Small intestine (tissue), 7 donors: ENCODE measurements around the gene GPR62. TPM values are rescaled to one million over a fixed set of nuclear protein-coding genes. Genes with fewer than 3 reads are reported as not detected.

Experiments used
- DNase-seq, 2 donors: peaks; one replicate each; pipeline versions ENCODE4 v3.0.0 to v3.0.0-alpha.2; 2013
- FAIRE-seq: peaks from 2 replicates; lab custom pipeline; 2012; peaks lifted over from hg19 to GRCh38; lab: Jason Lieb, UNC
- H3K27ac ChIP-seq, 3 donors: one replicate each; pipeline ENCODE4 v1.5.1; 2013; ENCODE audit warnings: low read length in 2 of 3, mild to moderate bottlenecking in 2 of 3, control low read depth in 1 of 3, inconsistent platforms in 1 of 3, low read depth in 1 of 3, moderate library complexity in 1 of 3
- H3K27me3 ChIP-seq, 3 donors: one replicate each; pipeline ENCODE4 v1.6.1; 2013; ENCODE audit warnings: low read length in 3 of 3, inconsistent platforms in 1 of 3; ENCODE audit not compliant: control insufficient read depth in 3 of 3, insufficient read depth in 3 of 3
- H3K36me3 ChIP-seq, 3 donors: one replicate each; pipeline ENCODE4 v1.6.1; 2013; ENCODE audit warnings: low read length in 3 of 3, inconsistent platforms in 1 of 3, low read depth in 1 of 3, mild to moderate bottlenecking in 1 of 3, moderate library complexity in 1 of 3; ENCODE audit not compliant: control insufficient read depth in 3 of 3, insufficient read depth in 2 of 3
- H3K4me1 ChIP-seq, 3 donors: one replicate each; pipeline ENCODE4 v1.6.1; 2013; ENCODE audit warnings: low read length in 2 of 3, inconsistent platforms in 1 of 3, low read depth in 1 of 3, mild to moderate bottlenecking in 1 of 3, moderate library complexity in 1 of 3; ENCODE audit not compliant: control insufficient read depth in 3 of 3, insufficient read depth in 2 of 3
- H3K4me3 ChIP-seq, 3 donors: one replicate each; pipeline ENCODE4 v1.5.1; 2013; ENCODE audit warnings: low read length in 3 of 3, control low read depth in 1 of 3, inconsistent platforms in 1 of 3, low read depth in 1 of 3, mild to moderate bottlenecking in 1 of 3, moderate library complexity in 1 of 3
- H3K9me3 ChIP-seq, 2 donors: one replicate each; pipeline ENCODE4 v1.6.1; 2013; ENCODE audit warnings: low read depth in 1 of 2, low read length in 1 of 2; ENCODE audit not compliant: control insufficient read depth in 2 of 2, insufficient read depth in 1 of 2
- WGBS, 3 donors: extraction: QIAGEN DNeasy Blood & Tissue Kit; methylation state at CpG; one replicate each; pipeline ENCODE4 v1.1.7; 2013; 5-methylcytosine and 5-hydroxymethylcytosine counted together
- polyA plus RNA-seq, 4 donors: library from polyadenylated mRNA; stranded (reverse) in 3 of 4; unstranded in 1 of 4; fragments of 200-250 nt in 3 of 4; fragments of 120-200 nt in 1 of 4; gene quantifications; one replicate each; pipeline versions ENCODE4 v1.2.1 to v1.2.3, GENCODE V29; 2013
- donor health status: healthy with polysubstance abuse.
- donor health status: control.
- donor health status: control.
- donor health status: Bipolar disorder and iron deficiency.
- donor health status: healthy.

GPR62 gene
- polyA plus RNA-seq, 4 donors = 0.09 to 0.10 TPM; not detected in 2

DNA sequence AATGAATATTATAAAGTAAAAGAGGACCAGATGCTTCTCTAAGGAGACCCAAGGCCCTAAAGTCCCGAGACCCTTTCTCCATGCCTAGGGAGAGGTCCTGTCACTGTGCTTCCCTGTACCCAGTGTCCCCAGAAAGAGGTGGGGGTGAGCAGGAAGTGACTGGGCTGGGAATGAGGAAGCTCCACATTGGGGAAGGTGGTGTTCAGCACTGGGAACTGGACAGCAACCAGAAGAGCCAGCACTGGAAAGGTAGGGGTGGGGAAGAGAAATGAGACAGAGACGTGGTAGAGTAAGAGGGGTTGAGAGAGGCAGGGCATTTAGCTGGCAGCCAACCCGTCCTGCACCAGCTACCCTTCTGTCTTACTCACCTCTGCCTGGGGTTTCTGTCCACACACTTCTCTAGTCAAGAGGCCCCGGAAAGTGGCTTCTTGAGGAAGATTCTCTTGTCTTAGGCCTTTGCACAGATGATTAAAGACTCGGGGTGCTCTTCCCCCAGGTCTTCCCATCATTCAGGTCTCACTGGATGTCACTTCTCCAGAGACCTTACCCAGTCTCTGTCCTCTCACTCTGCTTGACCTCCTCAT is 25.7 kb upstream of the GPR62 start:
- H3K4me3 ChIP-seq = no peak overlapping the region
- no peak for FAIRE-seq
- no peak overlapping the region for H3K27ac ChIP-seq
- 71 to 78% (median 75%) methylated on average over 5 of the region's 5 CpGs for WGBS, 3 donors
- H3K9me3 ChIP-seq = no peaks in the 10 kb centered on the region
- no peaks in the 10 kb centered on the region for H3K4me1 ChIP-seq
- peaks cover 2 to 27% (median 4%) of the 10 kb centered on the region in 3 donors for H3K36me3 ChIP-seq
- H3K27me3 ChIP-seq = no peaks in the 10 kb centered on the region
- no peak for DNase-seq

DNA sequence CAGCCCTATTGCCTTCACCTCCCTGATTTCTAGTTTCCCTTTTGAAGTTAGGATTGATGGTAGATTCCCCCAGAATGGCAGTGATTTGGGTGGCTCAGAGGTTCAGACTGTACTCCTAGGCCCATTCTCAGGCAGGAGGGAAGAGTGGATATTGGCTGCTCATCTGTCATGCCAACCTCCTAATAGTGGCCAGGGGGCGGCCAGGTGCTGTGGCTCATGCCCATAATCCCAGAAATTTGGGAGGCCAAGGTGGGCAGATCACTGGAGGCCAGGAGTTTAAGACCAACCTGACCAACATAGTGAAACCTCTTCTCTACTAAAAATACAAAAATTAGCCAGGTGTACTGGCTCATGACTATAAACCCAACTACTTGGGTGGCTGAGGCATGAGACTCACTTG is 24.7 kb upstream of the GPR62 start:
- H3K4me3 ChIP-seq = no peak overlapping the region
- H3K27ac ChIP-seq = no peak overlapping the region
- peaks cover 4 to 37% (median 5%) of the 10 kb centered on the region in 3 donors for H3K36me3 ChIP-seq
- no peak for FAIRE-seq
- H3K9me3 ChIP-seq = no peaks in the 10 kb centered on the region
- DNase-seq = no peak
- no peaks in the 10 kb centered on the region for H3K4me1 ChIP-seq
- 97 to 100% (median 100%) methylated on average over 1 of the region's 1 CpG for WGBS, 3 donors
- H3K27me3 ChIP-seq = no peaks in the 10 kb centered on the region

DNA sequence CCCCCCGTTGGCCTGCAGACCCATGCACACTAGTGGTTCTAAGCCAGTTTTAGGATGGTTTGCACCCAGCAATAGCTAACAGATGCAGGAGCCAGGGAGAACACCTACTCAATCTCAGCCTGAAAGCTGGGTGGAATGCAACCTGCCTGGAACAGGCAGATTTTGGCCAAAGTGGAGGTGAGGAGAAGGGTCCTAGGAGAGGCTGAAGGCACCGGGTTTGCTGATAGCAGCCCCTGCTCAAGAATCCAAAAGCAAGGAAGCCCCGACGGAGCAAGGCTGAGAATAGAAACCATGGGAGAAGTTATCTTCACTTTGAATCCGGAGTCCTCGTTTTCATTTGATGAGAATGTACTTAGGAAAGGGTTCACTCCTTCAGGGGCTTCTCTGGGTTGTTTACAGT is 23.4 kb upstream of the GPR62 start:
- no peak overlapping the region for H3K4me3 ChIP-seq
- no peak overlapping the region for H3K27ac ChIP-seq
- no peaks in the 10 kb centered on the region for H3K9me3 ChIP-seq
- 91 to 94% (median 91%) methylated on average over 6 of the region's 6 CpGs for WGBS, 3 donors
- H3K27me3 ChIP-seq = no peaks in the 10 kb centered on the region
- H3K4me1 ChIP-seq = no peaks in the 10 kb centered on the region
- no peak for FAIRE-seq
- H3K36me3 ChIP-seq = peaks cover 5 to 50% (median 6%) of the 10 kb centered on the region in 3 donors
- DNase-seq = no peak

DNA sequence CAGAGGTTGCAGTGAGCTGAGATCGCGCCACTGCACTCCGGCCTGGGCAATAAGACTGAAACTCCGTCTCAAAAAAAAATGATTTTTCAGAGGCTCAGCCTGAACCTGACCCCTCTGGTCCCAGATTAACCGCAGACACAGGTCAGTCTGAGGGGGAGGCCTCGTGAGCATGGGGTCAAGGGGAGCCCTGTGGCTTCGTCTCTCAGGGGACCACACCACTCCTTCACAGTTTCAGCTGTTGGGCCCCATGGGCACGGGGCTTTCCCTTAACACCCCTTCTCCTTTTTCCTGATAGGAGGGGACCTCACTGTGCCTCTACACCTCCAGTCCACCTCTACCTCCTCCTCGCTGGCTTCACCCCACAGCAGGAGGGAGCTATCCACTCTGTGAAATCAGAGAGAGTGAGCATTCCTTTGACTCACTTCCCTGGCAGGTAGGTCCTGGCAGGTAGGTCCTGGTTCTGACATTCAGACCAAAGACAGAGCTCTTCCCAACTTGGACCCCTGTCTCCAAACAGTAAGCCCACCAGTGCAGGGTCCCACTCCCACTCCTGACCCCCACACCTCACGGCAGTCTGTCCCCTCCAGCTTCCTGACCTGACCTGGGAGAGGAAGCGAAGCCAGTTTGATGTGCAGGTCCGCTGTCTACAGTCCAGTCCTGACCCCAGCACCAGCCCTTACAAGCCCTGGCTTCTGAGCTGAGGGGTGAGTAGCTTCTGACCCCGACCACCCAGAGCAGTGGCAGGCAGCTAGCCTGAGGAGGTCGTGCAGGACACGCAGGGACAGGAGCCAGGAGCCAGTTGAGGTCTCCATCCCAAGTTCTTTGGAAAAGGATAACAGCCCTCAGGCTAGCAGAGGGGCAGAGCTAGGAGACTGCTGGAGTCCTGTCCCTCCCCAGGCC is 22.5 kb upstream of the GPR62 start:
- Histone ChIP-seq H3K4me1 (no peaks in the 10 kb centered on the region), H3K27me3 (no peaks in the 10 kb centered on the region), H3K9me3 (no peaks in the 10 kb centered on the region), H3K27ac (no peak overlapping the region), H3K4me3 (no peak overlapping the region), H3K36me3 (peaks cover 7 to 59% (median 11%) of the 10 kb centered on the region in 3 donors)
- 94% methylated on average over 14 to 15 of the region's 15 CpGs for WGBS, 3 donors
- no peak for FAIRE-seq
- no peak for DNase-seq

DNA sequence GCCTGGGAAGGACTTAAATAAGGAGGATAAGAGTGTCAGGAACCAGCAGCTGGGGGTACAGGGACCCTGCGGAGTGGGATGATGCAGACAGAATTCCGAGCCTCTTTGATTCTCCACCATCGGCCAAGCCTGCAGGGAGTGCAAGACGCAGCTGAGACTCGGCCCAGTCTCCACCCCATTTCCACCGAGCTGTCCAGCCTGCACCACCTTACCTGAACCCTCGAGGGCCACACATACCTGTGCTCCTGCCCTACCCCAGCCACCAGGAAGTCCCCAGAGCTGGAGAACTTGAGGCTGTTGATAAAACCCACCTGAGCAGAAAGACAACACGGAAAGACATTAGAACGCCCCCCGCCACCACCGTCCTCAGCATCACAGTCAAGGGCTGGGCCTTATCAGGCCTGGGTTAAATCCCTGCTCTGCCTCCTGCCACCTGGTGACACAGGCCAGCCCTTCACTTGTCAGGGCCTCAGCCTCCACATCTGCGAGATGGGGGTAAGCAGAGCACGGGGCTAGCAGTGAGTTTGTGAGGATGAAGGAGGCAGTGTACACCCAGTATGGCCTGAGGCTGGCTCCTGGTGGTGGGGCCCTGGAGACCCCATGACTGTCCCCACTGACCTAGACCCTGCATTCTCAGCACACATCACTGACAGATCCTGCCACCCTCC is 21.6 kb upstream of the GPR62 start:
- H3K27me3 ChIP-seq = no peaks in the 10 kb centered on the region
- H3K36me3 ChIP-seq = peaks cover 7 to 67% (median 11%) of the 10 kb centered on the region in 3 donors
- no peaks in the 10 kb centered on the region for H3K4me1 ChIP-seq
- no peaks in the 10 kb centered on the region for H3K9me3 ChIP-seq
- no peak overlapping the region for H3K4me3 ChIP-seq
- H3K27ac ChIP-seq = no peak overlapping the region
- WGBS, 3 donors = 89 to 95% (median 93%) methylated on average over 10 to 13 of the region's 13 CpGs
- FAIRE-seq (no peak), DNase-seq (no peak)

DNA sequence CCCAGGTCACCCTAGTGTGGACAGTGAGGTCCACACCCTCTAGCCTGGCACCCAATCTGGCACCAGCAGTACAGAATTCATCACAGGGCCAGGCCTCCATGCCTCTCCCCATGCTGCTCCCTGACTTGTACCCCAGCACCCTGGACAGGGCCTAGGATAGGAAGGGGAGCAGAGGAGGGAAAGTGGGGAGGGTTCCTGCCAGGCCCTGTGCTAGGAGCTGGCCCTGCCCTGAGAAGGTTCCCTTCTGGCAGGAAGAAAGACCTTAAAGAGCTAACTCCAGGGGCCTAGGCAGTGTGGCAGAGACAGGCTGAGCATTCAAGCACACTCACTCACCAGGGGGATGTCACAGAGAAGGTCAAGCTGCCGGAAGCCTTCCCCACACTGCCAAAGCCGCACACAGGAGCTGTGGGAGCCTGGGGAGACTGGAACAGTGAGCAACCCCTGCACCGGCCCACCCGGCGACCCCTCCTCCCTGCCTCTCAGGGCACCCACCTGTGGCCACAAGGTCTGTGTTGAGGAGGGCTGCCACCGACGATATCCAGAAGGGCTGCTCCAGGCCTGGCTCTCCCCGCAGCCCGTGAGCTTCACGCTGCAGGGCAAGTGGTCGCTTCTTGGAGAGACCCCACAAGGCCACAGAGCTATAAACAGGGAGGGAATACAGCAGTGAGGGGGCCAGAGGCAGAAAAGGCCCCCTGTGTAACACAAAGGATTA is 20.9 kb upstream of the GPR62 start:
- DNase-seq (no peak), FAIRE-seq (no peak)
- H3K27ac ChIP-seq = no peak overlapping the region
- H3K9me3 ChIP-seq = no peaks in the 10 kb centered on the region
- 92 to 99% (median 98%) methylated on average over 11 of the region's 11 CpGs for WGBS, 3 donors
- H3K27me3 ChIP-seq = no peaks in the 10 kb centered on the region
- H3K4me1 ChIP-seq = no peaks in the 10 kb centered on the region
- no peak overlapping the region for H3K4me3 ChIP-seq
- peaks cover 7 to 72% (median 11%) of the 10 kb centered on the region in 3 donors for H3K36me3 ChIP-seq

DNA sequence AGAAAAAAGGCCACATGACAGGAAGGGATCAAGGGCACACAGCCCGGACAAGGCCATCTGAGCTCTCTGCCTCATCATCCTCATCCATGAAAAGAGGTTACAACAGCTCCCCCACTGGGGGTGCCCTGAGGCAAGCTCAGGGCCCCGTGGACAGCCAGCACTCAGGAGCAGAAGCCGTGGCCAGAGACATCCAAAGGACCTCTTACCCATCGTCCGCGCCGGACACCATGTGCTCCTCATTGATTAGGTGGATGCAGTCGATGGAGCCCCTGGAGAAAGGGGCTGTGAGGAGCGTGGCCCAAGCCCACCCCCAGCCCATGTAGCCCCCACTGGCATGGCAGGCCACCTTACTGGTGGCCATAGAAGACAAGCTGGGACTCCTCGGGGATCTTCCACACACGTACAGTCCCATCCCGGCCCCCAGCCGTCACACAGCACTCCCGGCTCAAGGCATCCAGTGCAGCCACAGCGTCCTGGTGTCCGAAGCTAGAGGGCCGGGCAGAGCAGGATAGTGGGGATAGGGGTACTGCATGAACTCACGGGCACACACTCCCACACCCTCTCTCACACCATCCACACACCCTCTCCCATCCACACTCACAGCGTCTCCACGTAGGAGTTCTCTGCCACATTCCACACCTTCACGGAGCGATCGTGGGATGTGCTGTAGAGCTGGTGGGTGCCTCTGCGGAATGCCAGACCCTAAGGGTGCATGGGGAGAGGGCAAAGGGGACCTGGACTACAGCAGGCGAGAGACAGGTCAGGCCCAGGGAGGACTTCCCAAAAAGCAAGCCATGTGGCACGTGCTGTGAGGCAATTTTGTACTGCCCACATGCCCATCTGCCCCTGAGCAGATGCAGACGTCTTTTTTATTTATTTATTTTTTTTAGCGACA is 19.9 kb upstream of the GPR62 start:
- Histone ChIP-seq H3K4me1 (no peaks in the 10 kb centered on the region), H3K27ac (no peak overlapping the region), H3K27me3 (no peaks in the 10 kb centered on the region), H3K36me3 (peaks cover 7 to 72% (median 11%) of the 10 kb centered on the region in 3 donors), H3K4me3 (no peak overlapping the region), H3K9me3 (no peaks in the 10 kb centered on the region)
- no peak for FAIRE-seq
- 93 to 96% (median 94%) methylated on average over 27 to 28 of the region's 28 CpGs for WGBS, 3 donors
- DNase-seq = no peak
